CD4-positive, alpha-beta memory T cell (primary cell): ENCODE data around the gene OAF. TPM values are rescaled to one million over a fixed set of nuclear protein-coding genes. Genes with fewer than 3 reads are reported as not detected.

Experiments used
- CTCF ChIA-PET: fragments of 350-600 bp; sonication (Branson Sonifier 250); formaldehyde crosslinking; loops from one replicate; lab custom pipeline; 2021; ENCODE audit warnings: inconsistent platforms; ENCODE audit not compliant: partially characterized antibody; lab: Charles Lee
- POLR2A ChIA-PET: fragments of 350-600 bp; sonication (Branson Sonifier 250); formaldehyde crosslinking; loops from one replicate; lab custom pipeline; 2021; ENCODE audit not compliant: partially characterized antibody; lab: Charles Lee
- DNase-seq, 5 donors: peaks; one replicate each; pipeline versions ENCODE4 v3.0.0 to v3.0.0-alpha.2; 2020 to 2022; ENCODE audit warnings: mixed read lengths in 1 of 5
- H3K27ac ChIP-seq: one replicate; pipeline ENCODE4 v1.7.0; 2013; ENCODE audit warnings: low read depth, low read length
- H3K27me3 ChIP-seq: 2 replicates; pipeline ENCODE4 v1.7.0; 2013; ENCODE audit warnings: mild to moderate bottlenecking, low read length, moderate library complexity; ENCODE audit not compliant: insufficient read depth
- H3K36me3 ChIP-seq: 2 replicates; pipeline ENCODE4 v1.7.0; 2013; ENCODE audit warnings: mild to moderate bottlenecking, low read length, moderate library complexity; ENCODE audit not compliant: insufficient read depth
- H3K4me1 ChIP-seq: 2 replicates; pipeline ENCODE4 v1.7.0; 2013; ENCODE audit warnings: mild to moderate bottlenecking, low read length, moderate library complexity; ENCODE audit not compliant: insufficient read depth
- H3K4me3 ChIP-seq, 2 donors: one replicate each; pipeline ENCODE4 v1.7.0; 2013; ENCODE audit warnings: low read length in 2 of 2, mild to moderate bottlenecking in 1 of 2
- H3K9me3 ChIP-seq, 2 donors: one replicate each; pipeline ENCODE4 v1.7.0; 2013; ENCODE audit warnings: low read length in 2 of 2, control low read depth in 1 of 2; ENCODE audit not compliant: control insufficient read depth in 1 of 2
- H3K27ac Mint-ChIP-seq, 7 donors: one replicate each; pipeline ENCODE4 v1.8.0; 2020 to 2021; ENCODE audit warnings: mixed read lengths in 7 of 7, mild to moderate bottlenecking in 6 of 7, inconsistent platforms in 3 of 7, moderate library complexity in 3 of 7
- H3K27me3 Mint-ChIP-seq, 2 donors: one replicate each; pipeline ENCODE4 v1.8.0; 2020 to 2021; ENCODE audit warnings: mixed read lengths in 2 of 2
- H3K36me3 Mint-ChIP-seq, 2 donors: one replicate each; pipeline ENCODE4 v1.8.0; 2020 to 2021; ENCODE audit warnings: mixed read lengths in 2 of 2, inconsistent platforms in 1 of 2, mild to moderate bottlenecking in 1 of 2
- H3K4me1 Mint-ChIP-seq, 4 donors: one replicate each; pipeline ENCODE4 v1.8.0; 2020 to 2021; ENCODE audit warnings: mixed read lengths in 4 of 4, mild to moderate bottlenecking in 1 of 4
- H3K4me3 Mint-ChIP-seq, 8 donors: one replicate each; pipeline ENCODE4 v1.8.0; 2020 to 2021; ENCODE audit warnings: mixed read lengths in 8 of 8, mild to moderate bottlenecking in 7 of 8, moderate library complexity in 6 of 8, inconsistent platforms in 3 of 8
- H3K9me3 Mint-ChIP-seq, 8 donors: one replicate each; pipeline ENCODE4 v1.8.0; 2020 to 2021; ENCODE audit warnings: mixed read lengths in 8 of 8, mild to moderate bottlenecking in 5 of 8, inconsistent platforms in 3 of 8, moderate library complexity in 1 of 8
- intact Hi-C: fragments of 100-400 bp; cut with micrococcal nuclease; formaldehyde crosslinking; loops from one replicate; pipeline ENCODE4 v1.15.1; 2023
- polyA plus RNA-seq, 2 donors: library from polyadenylated mRNA; unstranded; fragments of 300-500 nt; fragmentation: Illumina TruSeq; gene quantifications; one replicate each; pipeline ENCODE4 v1.2.3, GENCODE V29; 2021
- total RNA-seq, 2 experiments: library from RNA; stranded (reverse); gene quantifications; one replicate each; pipeline ENCODE4 v1.2.3, GENCODE V29; 2021

Gene OAF
- total and polyA plus RNA-seq, 4 experiments from 2014 or later: 1.3 to 2.6 (median 1.7) TPM

GRCh38 chr11:120256178-120256577 lies 45.3 kb downstream of the OAF start:
- DNase-seq: no peak
- Histone ChIP-seq H3K27me3 (peaks cover 21% of the 10 kb centered on the region), H3K27ac (no peak overlapping the region), H3K9me3 (no peaks in the 10 kb centered on the region), H3K36me3 (no peaks in the 10 kb centered on the region), H3K4me3 (no peak overlapping the region), H3K4me1 (no peaks in the 10 kb centered on the region)
- no peaks in the 10 kb centered on the region for H3K36me3 Mint-ChIP-seq
- H3K4me1 Mint-ChIP-seq: peaks cover 0 to 5% (median 0%) of the 10 kb centered on the region in 4 donors
- no peak overlapping the region for H3K27ac Mint-ChIP-seq
- H3K4me3 Mint-ChIP-seq: no peak overlapping the region
- intact Hi-C loops: no loop called here
- no peaks in the 10 kb centered on the region for H3K9me3 Mint-ChIP-seq
- ChIA-PET POLR2A (no interaction called here), CTCF (no interaction called here)
- peaks cover 16 to 44% of the 10 kb centered on the region in 2 donors for H3K27me3 Mint-ChIP-seq

- ChIA-PET CTCF (no interaction called here), POLR2A (no interaction called here)
- no peaks in the 10 kb centered on the region for H3K9me3 ChIP-seq
- H3K27me3 Mint-ChIP-seq: peaks cover 16 to 47% of the 10 kb centered on the region in 2 donors
- no peak overlapping the region for H3K4me3 ChIP-seq
- no peaks in the 10 kb centered on the region for H3K36me3 ChIP-seq
- no peak overlapping the region for H3K27ac ChIP-seq
- no peak for DNase-seq
- no peak overlapping the region for H3K27ac Mint-ChIP-seq
- no peaks in the 10 kb centered on the region for H3K9me3 Mint-ChIP-seq
- H3K4me1 ChIP-seq: no peaks in the 10 kb centered on the region
- H3K36me3 Mint-ChIP-seq: no peaks in the 10 kb centered on the region
- peaks cover 0 to 5% (median 0%) of the 10 kb centered on the region in 4 donors for H3K4me1 Mint-ChIP-seq
- H3K4me3 Mint-ChIP-seq: no peak overlapping the region
- intact Hi-C loops: no loop called here
- H3K27me3 ChIP-seq: peaks cover 21% of the 10 kb centered on the region
Observed at GRCh38 chr11:120256779-120257178, 45.9 kb downstream of the OAF start.

GRCh38 chr11:120257346-120257745 lies 46.5 kb downstream of the OAF start:
- Histone ChIP-seq H3K9me3 (no peaks in the 10 kb centered on the region), H3K4me1 (no peaks in the 10 kb centered on the region), H3K27ac (no peak overlapping the region), H3K4me3 (no peak overlapping the region), H3K36me3 (no peaks in the 10 kb centered on the region), H3K27me3 (peaks cover 21% of the 10 kb centered on the region)
- Mint-ChIP-seq H3K4me3 (no peak overlapping the region), H3K27me3 (peaks cover 13 to 47% of the 10 kb centered on the region in 2 donors), H3K4me1 (peaks cover 0 to 5% (median 0%) of the 10 kb centered on the region in 4 donors), H3K9me3 (no peaks in the 10 kb centered on the region), H3K27ac (no peak overlapping the region), H3K36me3 (no peaks in the 10 kb centered on the region)
- POLR2A ChIA-PET: no interaction called here
- no peak for DNase-seq
- CTCF ChIA-PET: interaction anchor here (1.2 kb wide), 1 partner anchor 45 kb away, joined by 3 read pairs; no protein-coding TSS in a partner anchor
- intact Hi-C loops: no loop called here

GRCh38 chr11:120258661-120259060 lies 47.8 kb downstream of the OAF start:
- no peak for DNase-seq
- intact Hi-C loops: no loop called here
- H3K27ac Mint-ChIP-seq: no peak overlapping the region

DNA sequence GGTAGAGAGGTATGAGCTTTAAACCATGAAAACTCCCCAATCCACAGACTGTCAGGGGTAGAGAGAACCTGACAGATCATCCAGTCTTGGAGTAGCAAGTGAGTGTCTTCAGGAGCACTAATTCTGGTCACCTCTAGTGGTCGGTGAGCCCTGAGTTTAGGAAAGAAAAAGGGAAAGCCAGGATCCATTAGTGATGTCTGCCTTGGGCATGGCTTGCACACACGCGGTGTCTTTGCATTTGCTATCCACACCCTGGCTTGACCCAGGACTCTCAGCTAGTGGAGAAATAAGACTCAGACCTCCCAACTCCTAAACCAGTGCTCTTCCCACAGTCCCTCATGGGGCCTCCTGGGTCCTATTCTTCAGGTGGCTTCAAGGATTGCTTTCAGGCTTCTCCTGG lies 48.4 kb downstream of the OAF start:
- no peak for DNase-seq
- Histone ChIP-seq H3K36me3 (no peaks in the 10 kb centered on the region), H3K4me1 (no peaks in the 10 kb centered on the region), H3K27ac (no peak overlapping the region), H3K4me3 (no peak overlapping the region), H3K27me3 (peaks cover 21% of the 10 kb centered on the region), H3K9me3 (no peaks in the 10 kb centered on the region)
- peaks cover 8 to 41% of the 10 kb centered on the region in 2 donors for H3K27me3 Mint-ChIP-seq
- H3K9me3 Mint-ChIP-seq: no peaks in the 10 kb centered on the region
- CTCF ChIA-PET: no interaction called here
- no peaks in the 10 kb centered on the region for H3K36me3 Mint-ChIP-seq
- H3K4me3 Mint-ChIP-seq: no peak overlapping the region
- POLR2A ChIA-PET: no interaction called here
- no peak overlapping the region for H3K27ac Mint-ChIP-seq
- intact Hi-C loops: no loop called here
- peaks cover 0 to 5% (median 0%) of the 10 kb centered on the region in 4 donors for H3K4me1 Mint-ChIP-seq

More at GRCh38 chr11:120258661-120259060, 47.8 kb downstream of the OAF start:
- Mint-ChIP-seq H3K4me3 (no peak overlapping the region), H3K27me3 (peaks cover 13 to 47% of the 10 kb centered on the region in 2 donors), H3K9me3 (no peaks in the 10 kb centered on the region), H3K36me3 (no peaks in the 10 kb centered on the region), H3K4me1 (peaks cover 0 to 5% (median 0%) of the 10 kb centered on the region in 4 donors)
- Histone ChIP-seq H3K27me3 (peaks cover 21% of the 10 kb centered on the region), H3K9me3 (no peaks in the 10 kb centered on the region), H3K27ac (no peak overlapping the region), H3K36me3 (no peaks in the 10 kb centered on the region), H3K4me3 (no peak overlapping the region), H3K4me1 (no peaks in the 10 kb centered on the region)
- POLR2A ChIA-PET: no interaction called here
- CTCF ChIA-PET: no interaction called here

GRCh38 chr11:120259988-120260565 lies 49.2 kb downstream of the OAF start:
- Mint-ChIP-seq H3K4me3 (no peak overlapping the region), H3K27me3 (peaks cover 5 to 38% of the 10 kb centered on the region in 2 donors), H3K4me1 (peaks cover 0 to 5% (median 0%) of the 10 kb centered on the region in 4 donors), H3K36me3 (no peaks in the 10 kb centered on the region), H3K27ac (no peak overlapping the region), H3K9me3 (no peaks in the 10 kb centered on the region)
- no peak for DNase-seq
- Histone ChIP-seq H3K9me3 (no peaks in the 10 kb centered on the region), H3K27me3 (peaks cover 18% of the 10 kb centered on the region), H3K27ac (no peak overlapping the region), H3K36me3 (no peaks in the 10 kb centered on the region), H3K4me3 (no peak overlapping the region), H3K4me1 (no peaks in the 10 kb centered on the region)
- intact Hi-C loops: no loop called here
- POLR2A ChIA-PET: no interaction called here
- CTCF ChIA-PET: no interaction called here

DNA sequence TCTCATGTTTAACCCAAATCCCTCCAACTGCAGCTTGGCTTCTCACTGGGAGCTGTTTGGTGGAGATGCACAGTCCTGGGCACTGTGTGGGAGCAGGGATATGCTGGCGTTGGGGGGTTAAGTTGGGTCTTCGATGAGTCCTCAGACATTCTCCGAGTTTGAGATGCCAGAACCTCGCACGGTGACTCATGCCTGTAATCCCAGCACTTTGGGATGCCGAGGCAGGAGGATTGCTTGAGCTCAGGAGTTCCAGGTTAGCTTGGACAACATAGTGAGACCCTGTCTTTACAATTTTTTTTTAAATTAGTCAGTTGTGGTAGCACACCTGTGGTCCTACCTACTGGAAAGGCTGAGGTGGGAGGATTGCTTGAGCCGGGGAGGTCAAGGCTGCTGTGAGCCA lies 49.8 kb downstream of the OAF start:
- Histone ChIP-seq H3K4me1 (no peaks in the 10 kb centered on the region), H3K36me3 (no peaks in the 10 kb centered on the region), H3K27ac (no peak overlapping the region), H3K27me3 (peaks cover 13% of the 10 kb centered on the region), H3K9me3 (no peaks in the 10 kb centered on the region), H3K4me3 (no peak overlapping the region)
- Mint-ChIP-seq H3K27me3 (peaks cover 10 to 34% of the 10 kb centered on the region in 2 donors), H3K4me3 (no peak overlapping the region), H3K4me1 (no peaks in the 10 kb centered on the region), H3K9me3 (no peaks in the 10 kb centered on the region), H3K27ac (no peak overlapping the region), H3K36me3 (no peaks in the 10 kb centered on the region)
- POLR2A ChIA-PET: no interaction called here
- CTCF ChIA-PET: no interaction called here
- intact Hi-C loops: no loop called here
- DNase-seq: no peak
